Upper lobe of right lung (tissue), 1 donor: ENCODE results near the gene SRPK3. TPM values are rescaled to one million over a fixed set of nuclear protein-coding genes. Genes with fewer than 3 reads are reported as not detected.

Experiments used
- ATAC-seq: fragments of 200-7000 bp; cut with Tn5 transposase; one replicate; pipeline ENCODE4 v1.9.1; 2020; ENCODE audit warnings: mild to moderate bottlenecking, moderate library complexity
- DNase-seq: peaks from one replicate; pipeline ENCODE4 v3.0.0-alpha.2; 2020
- H3K27ac ChIP-seq: fragments of 200-600 bp; one replicate; pipeline ENCODE4 v1.8.0; 2022
- H3K27me3 ChIP-seq: fragments of 200-600 bp; one replicate; pipeline ENCODE4 v1.8.0; 2022; ENCODE audit warnings: mild to moderate bottlenecking
- H3K36me3 ChIP-seq: fragments of 200-600 bp; one replicate; pipeline ENCODE4 v1.8.0; 2022
- H3K4me1 ChIP-seq: fragments of 200-600 bp; one replicate; pipeline ENCODE4 v1.8.0; 2022
- H3K4me3 ChIP-seq: fragments of 200-600 bp; one replicate; pipeline ENCODE4 v1.8.0; 2022; ENCODE audit warnings: mild to moderate bottlenecking
- H3K9me3 ChIP-seq: fragments of 200-600 bp; one replicate; pipeline ENCODE4 v1.8.0; 2022
- CTCF ChIP-seq: fragments of 200-600 bp; IDR thresholded peaks from one replicate; pipeline ENCODE4 v1.8.0; 2022; ENCODE audit warnings: antibody characterized with exemption
- intact Hi-C: fragments of 100-400 bp; cut with DNase I; formaldehyde crosslinking; loops from one replicate; pipeline ENCODE4 v1.11.0; 2022
- total RNA-seq: library from RNA; stranded (reverse); fragmentation: NEBNext Ultra II Directional; extraction: Animal tissue kit (Norgen Biotek cat#: 25700); gene quantifications from one replicate; pipeline ENCODE4 v1.2.1, GENCODE V29; 2021
- donor health status: DM: no; HTN: yes; CAD: no; lungs with severe emphysema.

The SRPK3 gene
- total RNA-seq, 1 donor from 2014 or later = not detected

GRCh38 chrX:153733651-153734240 lies 47.1 kb upstream of the SRPK3 start:
- intact Hi-C loops = no loop called here
- Histone ChIP-seq H3K27me3 (no peaks in the 10 kb centered on the region), H3K4me3 (no peak overlapping the region), H3K4me1 (no peaks in the 10 kb centered on the region), H3K27ac (no peak overlapping the region), H3K9me3 (no peaks in the 10 kb centered on the region), H3K36me3 (no peaks in the 10 kb centered on the region)
- no peak for TF ChIP-seq CTCF
- DNase-seq (no peak), ATAC-seq (no peak)

DNA sequence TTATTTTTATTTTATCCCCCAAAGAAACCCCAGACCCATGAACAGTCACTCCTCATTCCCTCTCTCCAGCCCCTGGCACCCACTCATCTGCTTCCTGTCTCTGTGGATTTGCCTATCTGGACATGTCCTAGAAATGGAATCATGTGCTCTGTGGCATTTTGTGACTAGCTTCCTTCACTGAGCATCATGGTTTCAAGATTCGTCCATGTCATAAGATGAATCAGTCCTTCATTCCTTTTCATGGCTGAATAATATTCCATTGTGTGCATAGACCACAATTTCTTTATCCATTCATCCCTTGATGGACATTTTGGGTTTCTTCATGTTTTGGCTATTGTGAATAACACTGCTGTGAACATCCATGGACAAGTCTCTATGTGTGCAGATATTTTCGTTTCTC lies 46.0 kb upstream of the SRPK3 start:
- H3K9me3 ChIP-seq = no peaks in the 10 kb centered on the region
- no peak for TF ChIP-seq CTCF
- H3K4me1 ChIP-seq = no peaks in the 10 kb centered on the region
- no peak overlapping the region for H3K27ac ChIP-seq
- intact Hi-C loops = no loop called here
- H3K36me3 ChIP-seq = no peaks in the 10 kb centered on the region
- H3K27me3 ChIP-seq = no peaks in the 10 kb centered on the region
- no peak overlapping the region for H3K4me3 ChIP-seq
- DNase-seq (no peak), ATAC-seq (no peak)

- no peak for ATAC-seq
Observed at GRCh38 chrX:153735274-153735673, 45.6 kb upstream of the SRPK3 start.

GRCh38 chrX:153736071-153736820 lies 44.6 kb upstream of the SRPK3 start:
- Histone ChIP-seq H3K4me3 (no peak overlapping the region), H3K4me1 (no peaks in the 10 kb centered on the region), H3K36me3 (no peaks in the 10 kb centered on the region), H3K9me3 (no peaks in the 10 kb centered on the region), H3K27ac (no peak overlapping the region), H3K27me3 (no peaks in the 10 kb centered on the region)
- intact Hi-C loops = no loop called here
- no peak for DNase-seq
- no peak for TF ChIP-seq CTCF
- ATAC-seq = no peak

More at GRCh38 chrX:153735274-153735673, 45.6 kb upstream of the SRPK3 start:
- no peaks in the 10 kb centered on the region for H3K4me1 ChIP-seq
- H3K27ac ChIP-seq = no peak overlapping the region
- no peak for TF ChIP-seq CTCF
- H3K27me3 ChIP-seq = no peaks in the 10 kb centered on the region
- H3K9me3 ChIP-seq = no peaks in the 10 kb centered on the region
- intact Hi-C loops = no loop called here
- no peaks in the 10 kb centered on the region for H3K36me3 ChIP-seq
- H3K4me3 ChIP-seq = no peak overlapping the region
- DNase-seq = no peak

- no peak for ATAC-seq
- no peak overlapping the region for H3K27ac ChIP-seq
- H3K9me3 ChIP-seq = no peaks in the 10 kb centered on the region
- H3K4me1 ChIP-seq = no peaks in the 10 kb centered on the region
- H3K27me3 ChIP-seq = no peaks in the 10 kb centered on the region
- no peak for TF ChIP-seq CTCF
- no peak overlapping the region for H3K4me3 ChIP-seq
- intact Hi-C loops = no loop called here
- DNase-seq = no peak
- no peaks in the 10 kb centered on the region for H3K36me3 ChIP-seq
Observed at GRCh38 chrX:153736871-153737441, 43.9 kb upstream of the SRPK3 start.
